Measurements from ENCODE around the gene GARIN5A.

DNA sequence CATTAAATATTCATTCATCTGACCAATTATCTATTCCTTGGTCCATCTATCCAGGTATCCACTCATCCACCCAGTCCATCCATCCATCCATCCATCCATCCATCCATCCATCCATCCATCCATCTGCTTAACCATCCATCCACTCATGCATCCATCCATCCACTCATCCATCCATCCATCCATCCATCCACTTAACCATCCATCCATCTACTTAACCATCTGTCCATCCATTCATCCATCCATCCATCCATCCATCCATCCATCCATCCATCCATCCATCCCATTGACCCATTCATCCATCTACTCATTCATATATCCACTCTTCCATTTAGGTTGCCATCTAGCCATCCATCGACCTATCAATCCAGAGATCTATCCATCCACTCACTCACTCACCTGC lies 32.6 kb downstream of the GARIN5A start:
- TF ChIP-seq POLR2A (IDR thresholded peaks at IDR 0.05): no peak
- TF ChIP-seq CTCF (IDR thresholded peaks at IDR 0.05): no peak

Data from adrenal gland (tissue), 5 donors.